Mucosa of descending colon (tissue), 3 donors: Measurements from ENCODE around the gene FAM3A. TPM values are rescaled to one million over a fixed set of nuclear protein-coding genes. Genes with fewer than 3 reads are reported as not detected.
A peak's percentile ranks its signal among the peaks of the same experiment; 100 is the strongest.

Source experiments
- ATAC-seq: fragments of 200-7000 bp; cut with Tn5 transposase; one replicate; pipeline ENCODE4 v1.9.1; 2020; ENCODE audit warnings: mild to moderate bottlenecking, moderate library complexity
- DNase-seq, 3 donors: peaks; one replicate each; pipeline ENCODE4 v3.0.0-alpha.2; 2020
- H3K36me3 ChIP-seq: fragments of 200-600 bp; one replicate; pipeline ENCODE4 v1.8.0; 2021; ENCODE audit warnings: low read depth, mild to moderate bottlenecking
- H3K4me1 ChIP-seq: fragments of 200-600 bp; one replicate; pipeline ENCODE4 v1.8.0; 2021; ENCODE audit warnings: low read depth, mild to moderate bottlenecking
- H3K4me3 ChIP-seq: fragments of 200-600 bp; one replicate; pipeline ENCODE4 v1.8.0; 2021; ENCODE audit warnings: mild to moderate bottlenecking
- H3K9me3 ChIP-seq: fragments of 200-600 bp; one replicate; pipeline ENCODE4 v1.8.0; 2021; ENCODE audit warnings: mild to moderate bottlenecking
- CTCF ChIP-seq: fragments of 200-600 bp; IDR thresholded peaks from one replicate; pipeline ENCODE4 v1.8.0; 2022; ENCODE audit warnings: antibody characterized with exemption, mild to moderate bottlenecking
- intact Hi-C, 2 donors: fragments of 100-400 bp; cut with DNase I in 1 of 2; cut with micrococcal nuclease in 1 of 2; formaldehyde crosslinking; loops; one replicate each; pipeline versions ENCODE4 v1.11.0 to v1.11.1; 2022; cut with DNase I, micrococcal nuclease
- total RNA-seq, 3 donors: library from RNA; stranded (reverse); fragmentation: NEBNext Ultra II Directional in 2 of 3; extraction: Animal tissue kit (Norgen Biotek cat#: 25700) in 2 of 3; gene quantifications; one replicate each; pipeline versions ENCODE4 v1.2.1 to v1.2.4, GENCODE V29; 2021 to 2023
- donor health status: DM: no; HTN: no; CAD: no; lungs with moderate emphysema.
- donor health status: DM: no; HTN: no; CAD: no.
- donor health status: DM: no; HTN: yes; CAD: no.

The FAM3A gene
- total RNA-seq, 3 donors from 2014 or later: 52.5 to 75.6 (median 64.8) TPM

GRCh38 chrX:154526901-154527675 lies 11.1 kb upstream of the FAM3A start:
- peaks cover 3% of the 10 kb centered on the region for H3K4me1 ChIP-seq
- DNase-seq: peak; percentile 81 to 87 (median 83)
- intact Hi-C loops: no loop called here
- TF ChIP-seq CTCF: peak; percentile 27
- ATAC-seq: peak; percentile 93
- no peaks in the 10 kb centered on the region for H3K36me3 ChIP-seq
- H3K9me3 ChIP-seq: no peaks in the 10 kb centered on the region
- no peak overlapping the region for H3K4me3 ChIP-seq

- Histone ChIP-seq H3K9me3 (no peaks in the 10 kb centered on the region), H3K4me3 (no peak overlapping the region), H3K36me3 (no peaks in the 10 kb centered on the region), H3K4me1 (peaks cover 3% of the 10 kb centered on the region)
- TF ChIP-seq CTCF: no peak
- DNase-seq (no peak), ATAC-seq (no peak)
- intact Hi-C loops: no loop called here
Observed at GRCh38 chrX:154525606-154526490, 9.8 kb upstream of the FAM3A start.

- Histone ChIP-seq H3K36me3 (no peaks in the 10 kb centered on the region), H3K4me3 (no peak overlapping the region), H3K4me1 (no peaks in the 10 kb centered on the region), H3K9me3 (no peaks in the 10 kb centered on the region)
- ATAC-seq (no peak), DNase-seq (no peak)
- intact Hi-C loops: no loop called here
- no peak for TF ChIP-seq CTCF
Observed at GRCh38 chrX:154519389-154519788, 3.4 kb upstream of the FAM3A start.

GRCh38 chrX:154517101-154517781 lies 1.2 kb upstream of the FAM3A start:
- H3K4me1 ChIP-seq: no peaks in the 10 kb centered on the region
- H3K4me3 ChIP-seq: no peak overlapping the region
- TF ChIP-seq CTCF: no peak
- no peaks in the 10 kb centered on the region for H3K36me3 ChIP-seq
- intact Hi-C loops: no loop called here
- H3K9me3 ChIP-seq: no peaks in the 10 kb centered on the region
- peak in 2 of 3 donors; percentile 63 to 66 for DNase-seq
- ATAC-seq: peak; percentile 33

- DNase-seq (peak in 1 of 3 donors; percentile 43), ATAC-seq (peak; percentile 5)
- H3K4me1 ChIP-seq: no peaks in the 10 kb centered on the region
- H3K36me3 ChIP-seq: no peaks in the 10 kb centered on the region
- peak overlapping the region; percentile 38 for H3K4me3 ChIP-seq
- no peak for TF ChIP-seq CTCF
- intact Hi-C loops: no loop called here
- H3K9me3 ChIP-seq: no peaks in the 10 kb centered on the region
Observed at GRCh38 chrX:154516656-154517100, 646 bp upstream of the FAM3A start.
